ENCODE results near the gene PARD3B. TPM values are rescaled to one million over a fixed set of nuclear protein-coding genes. Genes with fewer than 3 reads are reported as not detected.

The PARD3B gene
- total RNA-seq, 1 experiment from 2014 or later, result 10.1 TPM

- H3K9me3 Mint-ChIP-seq (ENCODE audit: low read depth, unreplicated experiment), result peaks cover 11% of the 10 kb centered on the region
- intact Hi-C loops (cut with micrococcal nuclease; ENCODE audit: unreplicated experiment), result no loop called here
- BruUV-seq (replicated peaks), result no TSS peak
- no peak for DNase-seq
- no peak overlapping the region for H3K27ac Mint-ChIP-seq (ENCODE audit: unreplicated experiment)
- no peak for TF ChIP-seq CTCF (IDR thresholded peaks at IDR 0.05; ENCODE audit: unreplicated experiment)
- H3K27me3 Mint-ChIP-seq (ENCODE audit: unreplicated experiment), result no peaks in the 10 kb centered on the region
- no peaks in the 10 kb centered on the region for H3K4me1 Mint-ChIP-seq (ENCODE audit: low read depth, unreplicated experiment)
- no peak overlapping the region for H3K4me3 Mint-ChIP-seq (ENCODE audit: low read depth, unreplicated experiment)
- CTCF ChIA-PET, result no interaction called here
- H3K36me3 Mint-ChIP-seq (ENCODE audit: insufficient read depth, unreplicated experiment), result no peaks in the 10 kb centered on the region
These were observed 40.7 kb downstream of the PARD3B start for GRCh38 chr2:204585930-204586329.

- Mint-ChIP-seq H3K4me1 (ENCODE audit: low read depth, unreplicated experiment) (peaks cover 5% of the 10 kb centered on the region), H3K27me3 (ENCODE audit: unreplicated experiment) (no peaks in the 10 kb centered on the region), H3K9me3 (ENCODE audit: low read depth, unreplicated experiment) (peaks cover 11% of the 10 kb centered on the region), H3K4me3 (ENCODE audit: low read depth, unreplicated experiment) (no peak overlapping the region), H3K36me3 (ENCODE audit: insufficient read depth, unreplicated experiment) (no peaks in the 10 kb centered on the region), H3K27ac (ENCODE audit: unreplicated experiment) (no peak overlapping the region)
- no peak for DNase-seq
- intact Hi-C loops (cut with micrococcal nuclease; ENCODE audit: unreplicated experiment), result no loop called here
- no TSS peak for BruUV-seq (replicated peaks)
- TF ChIP-seq CTCF (IDR thresholded peaks at IDR 0.05; ENCODE audit: unreplicated experiment), result no peak
- CTCF ChIA-PET, result no interaction called here
These were observed 41.3 kb downstream of the PARD3B start for GRCh38 chr2:204586444-204587180.

GRCh38 chr2:204590063-204590462 is 44.8 kb downstream of the PARD3B start:
- peaks cover 7% of the 10 kb centered on the region for H3K9me3 Mint-ChIP-seq (ENCODE audit: low read depth, unreplicated experiment)
- CTCF ChIA-PET, result interaction anchor here (0.7 kb wide), 1 partner anchor 647 kb away, joined by 3 read pairs; no protein-coding TSS in a partner anchor
- no peak overlapping the region for H3K27ac Mint-ChIP-seq (ENCODE audit: unreplicated experiment)
- H3K4me1 Mint-ChIP-seq (ENCODE audit: low read depth, unreplicated experiment), result peaks cover 9% of the 10 kb centered on the region
- H3K4me3 Mint-ChIP-seq (ENCODE audit: low read depth, unreplicated experiment), result no peak overlapping the region
- intact Hi-C loops (cut with micrococcal nuclease; ENCODE audit: unreplicated experiment), result no loop called here
- H3K27me3 Mint-ChIP-seq (ENCODE audit: unreplicated experiment), result no peaks in the 10 kb centered on the region
- no peak for DNase-seq
- H3K36me3 Mint-ChIP-seq (ENCODE audit: insufficient read depth, unreplicated experiment), result no peaks in the 10 kb centered on the region
- no TSS peak for BruUV-seq (replicated peaks)
- no peak for TF ChIP-seq CTCF (IDR thresholded peaks at IDR 0.05; ENCODE audit: unreplicated experiment)

GRCh38 chr2:204591225-204591624 is 46.0 kb downstream of the PARD3B start:
- TF ChIP-seq CTCF (IDR thresholded peaks at IDR 0.05; ENCODE audit: unreplicated experiment), result no peak

More at GRCh38 chr2:204591225-204591624, 46.0 kb downstream of the PARD3B start:
- H3K4me1 Mint-ChIP-seq (ENCODE audit: low read depth, unreplicated experiment), result peaks cover 9% of the 10 kb centered on the region
- H3K27me3 Mint-ChIP-seq (ENCODE audit: unreplicated experiment), result no peaks in the 10 kb centered on the region
- BruUV-seq (replicated peaks), result no TSS peak
- H3K36me3 Mint-ChIP-seq (ENCODE audit: insufficient read depth, unreplicated experiment), result no peaks in the 10 kb centered on the region
- CTCF ChIA-PET, result no interaction called here
- H3K9me3 Mint-ChIP-seq (ENCODE audit: low read depth, unreplicated experiment), result peaks cover 7% of the 10 kb centered on the region
- no peak overlapping the region for H3K27ac Mint-ChIP-seq (ENCODE audit: unreplicated experiment)
- H3K4me3 Mint-ChIP-seq (ENCODE audit: low read depth, unreplicated experiment), result no peak overlapping the region
- intact Hi-C loops (cut with micrococcal nuclease; ENCODE audit: unreplicated experiment), result no loop called here
- DNase-seq, result no peak
